Stimulated activated naive CD8-positive, alpha-beta T cell treated with anti-CD3 and anti-CD28 coated beads, Interleukin-15, Interleukin-2, amounts not matched to agents 100 ng/mL and 50 ng/mL, for 24 hours (primary cell): ENCODE data around the gene CADM2.

ENCODE experiments used
- H3K27ac Mint-ChIP-seq: one replicate; pipeline ENCODE4 v1.8.0; 2021; ENCODE audit warnings: mild to moderate bottlenecking, mixed read lengths
- H3K27me3 Mint-ChIP-seq: one replicate; pipeline ENCODE4 v1.8.0; 2021; ENCODE audit warnings: mixed read lengths
- H3K36me3 Mint-ChIP-seq: one replicate; pipeline ENCODE4 v1.8.0; 2021; ENCODE audit warnings: low read depth, mixed read lengths
- H3K4me1 Mint-ChIP-seq: one replicate; pipeline ENCODE4 v1.8.0; 2021; ENCODE audit warnings: low read depth, mixed read lengths
- H3K4me3 Mint-ChIP-seq: one replicate; pipeline ENCODE4 v1.8.0; 2021; ENCODE audit warnings: mild to moderate bottlenecking, mixed read lengths
- H3K9me3 Mint-ChIP-seq: one replicate; pipeline ENCODE4 v1.8.0; 2021; ENCODE audit warnings: mixed read lengths

CADM2 gene

DNA sequence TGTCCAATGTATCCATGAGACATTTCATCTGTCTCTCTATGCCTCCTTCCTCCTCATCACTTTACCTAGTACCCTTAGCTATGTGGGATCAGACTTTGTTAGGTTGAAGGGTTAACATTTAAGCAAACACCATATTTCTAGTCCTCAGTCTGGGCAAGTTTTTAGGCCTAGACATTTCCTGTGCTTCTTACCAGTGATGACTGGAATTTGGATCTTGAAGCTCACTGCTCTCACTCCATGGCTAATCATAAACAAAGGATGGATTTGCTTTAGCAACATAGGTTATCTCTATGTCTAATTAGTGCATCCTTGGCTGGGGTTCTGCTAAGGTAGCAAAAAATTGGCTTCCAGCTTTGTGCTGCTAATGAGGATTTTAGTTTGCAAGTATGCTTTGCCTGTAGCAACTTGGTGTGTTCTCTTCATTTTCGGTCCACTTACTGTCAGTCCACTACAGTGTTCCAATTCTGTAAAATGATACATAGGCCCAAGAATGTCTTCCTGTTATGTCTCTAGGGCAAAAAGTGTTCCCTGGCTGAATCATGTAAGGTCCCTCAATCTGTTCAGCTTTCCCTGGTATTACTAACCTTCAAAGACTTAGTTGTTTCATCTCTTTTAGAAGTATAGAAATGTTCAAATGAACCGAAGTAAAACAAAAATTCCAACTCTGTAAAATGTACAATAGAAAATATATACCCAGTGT, 615.4 kb downstream of the CADM2 start:
- Mint-ChIP-seq H3K4me1 (no peaks in the 10 kb centered on the region), H3K36me3 (no peaks in the 10 kb centered on the region), H3K27ac (no peak overlapping the region), H3K27me3 (no peaks in the 10 kb centered on the region), H3K4me3 (no peak overlapping the region), H3K9me3 (no peaks in the 10 kb centered on the region)

- Mint-ChIP-seq H3K27ac (no peak overlapping the region), H3K4me1 (no peaks in the 10 kb centered on the region)
Observed at GRCh38 chr3:85576091-85576690, 617.4 kb downstream of the CADM2 start.

DNA sequence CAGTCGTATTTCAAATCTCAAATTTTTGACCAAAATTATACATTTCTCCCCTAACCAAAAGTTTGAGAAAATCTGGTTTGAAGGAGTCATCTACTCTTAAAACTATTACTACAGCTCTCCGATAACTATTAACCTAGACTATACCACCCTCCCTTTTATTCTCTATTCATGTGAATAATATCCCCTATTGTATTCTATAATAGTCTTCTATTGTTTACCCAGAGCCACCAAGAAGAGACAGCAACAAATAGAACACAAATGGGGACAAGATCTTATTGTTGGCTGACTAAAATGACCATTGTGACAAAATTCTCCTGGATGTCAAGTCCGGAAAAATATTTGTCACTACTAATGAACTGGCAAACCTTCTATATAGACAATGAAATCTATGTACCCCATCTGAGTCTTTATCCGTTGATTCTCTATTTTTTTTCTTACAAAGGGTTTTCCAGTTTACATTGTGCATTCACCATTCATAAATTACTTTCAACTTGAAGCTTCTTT, 618.0 kb downstream of the CADM2 start:
- H3K9me3 Mint-ChIP-seq, result no peaks in the 10 kb centered on the region
- no peaks in the 10 kb centered on the region for H3K4me1 Mint-ChIP-seq
- H3K4me3 Mint-ChIP-seq, result no peak overlapping the region
- no peak overlapping the region for H3K27ac Mint-ChIP-seq
- H3K27me3 Mint-ChIP-seq, result no peaks in the 10 kb centered on the region
- H3K36me3 Mint-ChIP-seq, result no peaks in the 10 kb centered on the region

More at GRCh38 chr3:85576091-85576690, 617.4 kb downstream of the CADM2 start:
- Mint-ChIP-seq H3K4me3 (no peak overlapping the region), H3K9me3 (no peaks in the 10 kb centered on the region), H3K27me3 (no peaks in the 10 kb centered on the region), H3K36me3 (no peaks in the 10 kb centered on the region)

DNA sequence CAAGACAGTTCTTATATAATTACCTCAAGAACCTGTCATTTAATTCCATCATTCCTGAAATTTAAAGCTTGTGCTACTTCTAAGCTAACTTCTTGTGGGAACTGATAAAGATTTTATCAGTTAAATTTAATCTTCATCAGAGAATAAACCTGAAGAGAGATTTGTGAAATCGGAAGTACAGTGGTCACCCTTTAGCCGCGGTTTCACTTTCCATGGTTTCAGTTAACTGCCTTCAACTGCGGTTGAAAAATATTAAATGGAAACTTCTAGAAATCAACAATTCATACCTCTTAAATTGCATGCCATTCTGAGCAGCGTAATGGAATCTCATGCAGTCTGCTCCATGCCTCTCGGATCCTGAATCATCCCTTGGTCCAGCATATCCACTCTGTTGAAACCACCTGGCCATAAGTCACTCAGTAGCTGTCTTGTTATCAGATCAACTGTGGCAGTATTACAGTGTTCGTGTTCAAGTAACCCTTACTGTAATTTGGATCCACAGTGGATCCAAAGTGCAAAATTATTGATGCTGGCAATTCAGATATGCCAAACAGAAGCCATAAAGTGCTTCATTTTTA, 626.1 kb downstream of the CADM2 start:
- H3K27ac Mint-ChIP-seq, result no peak overlapping the region
- no peak overlapping the region for H3K4me3 Mint-ChIP-seq
- no peaks in the 10 kb centered on the region for H3K9me3 Mint-ChIP-seq
- no peaks in the 10 kb centered on the region for H3K36me3 Mint-ChIP-seq
- no peaks in the 10 kb centered on the region for H3K4me1 Mint-ChIP-seq
- H3K27me3 Mint-ChIP-seq, result no peaks in the 10 kb centered on the region

DNA sequence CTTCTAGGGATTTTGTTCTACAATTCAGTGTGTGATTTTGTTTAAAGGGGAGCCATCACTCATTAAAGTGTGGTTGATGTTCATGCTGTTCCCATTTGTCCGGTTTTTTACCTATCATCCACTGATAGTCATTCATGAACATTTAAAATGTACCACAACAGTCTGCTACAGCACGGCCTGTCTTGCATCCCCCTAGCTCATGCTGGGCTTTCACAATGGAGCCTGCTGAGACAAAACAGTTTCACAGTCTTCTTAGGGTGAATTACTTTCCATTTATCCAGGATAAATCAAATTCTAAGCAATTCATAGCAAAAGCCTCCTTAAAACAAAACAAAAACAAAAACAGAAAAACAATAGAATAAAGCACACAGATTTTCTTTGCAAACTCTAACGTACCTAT, 627.2 kb downstream of the CADM2 start:
- Mint-ChIP-seq H3K9me3 (no peaks in the 10 kb centered on the region), H3K36me3 (no peaks in the 10 kb centered on the region), H3K4me3 (no peak overlapping the region), H3K4me1 (no peaks in the 10 kb centered on the region), H3K27ac (no peak overlapping the region), H3K27me3 (no peaks in the 10 kb centered on the region)

DNA sequence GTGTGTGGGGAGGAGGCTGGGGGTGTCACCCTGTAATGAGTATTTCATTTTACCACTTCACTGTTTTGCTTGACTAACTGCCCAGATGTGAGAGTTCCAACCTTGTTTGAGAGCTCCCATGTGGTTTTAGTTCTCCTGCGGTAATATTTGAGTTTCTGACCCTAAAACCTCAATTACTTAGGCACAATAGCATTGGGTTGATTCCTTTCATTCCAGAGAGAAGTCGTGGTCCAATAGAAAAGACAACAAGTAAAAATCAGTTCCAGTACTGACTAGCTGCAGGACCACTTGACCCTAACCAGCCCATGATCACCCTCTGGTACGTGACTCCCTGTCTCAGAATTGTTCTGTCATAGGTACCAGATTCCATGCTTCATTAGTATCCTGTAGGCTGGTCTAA, 630.4 kb downstream of the CADM2 start:
- Mint-ChIP-seq H3K4me1 (no peaks in the 10 kb centered on the region), H3K27ac (no peak overlapping the region), H3K27me3 (no peaks in the 10 kb centered on the region), H3K36me3 (no peaks in the 10 kb centered on the region), H3K9me3 (no peaks in the 10 kb centered on the region), H3K4me3 (no peak overlapping the region)

DNA sequence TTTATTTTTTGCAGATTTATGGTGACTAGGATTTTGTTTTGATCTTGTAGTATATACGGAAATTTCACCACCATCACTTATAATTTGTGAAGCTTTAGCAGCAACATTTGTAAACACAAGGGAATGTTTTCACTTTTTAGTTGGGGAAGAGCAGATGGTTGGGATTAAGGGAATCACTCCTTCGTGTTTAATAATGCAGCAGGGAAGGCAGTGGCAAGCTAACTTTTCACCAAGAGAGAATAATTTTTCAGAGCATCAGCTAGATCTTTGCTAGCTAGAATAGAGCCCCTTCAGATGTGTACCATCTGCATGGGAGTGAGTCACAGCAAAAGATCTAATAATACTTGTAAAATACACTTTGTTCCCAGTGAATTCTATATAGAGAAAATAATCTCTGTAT, 632.7 kb downstream of the CADM2 start:
- H3K27me3 Mint-ChIP-seq, result no peaks in the 10 kb centered on the region
- H3K4me1 Mint-ChIP-seq, result no peaks in the 10 kb centered on the region
- H3K27ac Mint-ChIP-seq, result no peak overlapping the region
- H3K36me3 Mint-ChIP-seq, result no peaks in the 10 kb centered on the region
- H3K9me3 Mint-ChIP-seq, result no peaks in the 10 kb centered on the region
- no peak overlapping the region for H3K4me3 Mint-ChIP-seq

DNA sequence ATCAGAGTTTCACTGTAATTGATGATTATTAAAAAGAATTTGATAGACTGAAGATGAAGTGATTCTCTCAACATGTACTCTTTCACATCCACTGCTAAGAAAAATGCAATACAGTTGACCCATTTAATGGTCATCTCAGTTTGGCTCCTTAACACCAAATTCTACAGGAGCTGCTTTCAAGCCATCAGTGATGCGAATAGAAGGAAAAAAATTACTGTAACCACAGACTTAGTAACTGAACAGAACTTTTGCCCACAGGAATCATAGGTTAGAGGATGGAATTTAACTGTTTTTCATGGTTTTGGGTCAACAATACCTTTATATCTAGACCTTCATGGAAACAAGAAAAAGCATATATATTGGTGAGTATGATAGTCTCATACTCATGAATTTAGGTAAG, 633.5 kb downstream of the CADM2 start:
- no peaks in the 10 kb centered on the region for H3K9me3 Mint-ChIP-seq
- no peak overlapping the region for H3K4me3 Mint-ChIP-seq

DNA sequence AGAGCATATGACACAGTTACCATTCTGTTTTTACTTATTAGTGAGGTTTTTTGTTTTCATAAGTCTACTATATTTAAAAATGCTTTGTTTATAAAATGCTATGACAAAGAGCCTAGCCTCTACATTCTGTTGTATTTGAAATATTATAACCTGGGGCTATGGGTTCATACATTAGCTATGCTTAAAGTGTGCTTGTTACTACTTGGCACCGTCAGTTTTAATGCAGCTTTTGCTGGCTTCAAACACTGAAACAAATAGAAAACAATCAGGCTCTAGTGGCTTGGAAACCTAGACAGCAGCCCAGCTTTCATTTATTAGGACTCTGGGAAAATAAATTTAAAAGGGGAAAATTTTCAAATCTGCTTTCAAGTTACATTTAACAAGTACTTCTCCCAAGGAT, 635.9 kb downstream of the CADM2 start:
- no peaks in the 10 kb centered on the region for H3K4me1 Mint-ChIP-seq
- H3K36me3 Mint-ChIP-seq, result no peaks in the 10 kb centered on the region
- H3K27ac Mint-ChIP-seq, result no peak overlapping the region
- no peaks in the 10 kb centered on the region for H3K27me3 Mint-ChIP-seq
- no peak overlapping the region for H3K4me3 Mint-ChIP-seq
- H3K9me3 Mint-ChIP-seq, result no peaks in the 10 kb centered on the region

More for the DNA sequence above, 633.5 kb downstream of the CADM2 start:
- Mint-ChIP-seq H3K27ac (no peak overlapping the region), H3K4me1 (no peaks in the 10 kb centered on the region), H3K27me3 (no peaks in the 10 kb centered on the region), H3K36me3 (no peaks in the 10 kb centered on the region)

GRCh38 chr3:85603378-85603777, 644.6 kb downstream of the CADM2 start:
- H3K4me3 Mint-ChIP-seq, result no peak overlapping the region
- H3K27ac Mint-ChIP-seq, result no peak overlapping the region
- H3K36me3 Mint-ChIP-seq, result no peaks in the 10 kb centered on the region
- H3K27me3 Mint-ChIP-seq, result no peaks in the 10 kb centered on the region
- no peaks in the 10 kb centered on the region for H3K9me3 Mint-ChIP-seq
- H3K4me1 Mint-ChIP-seq, result no peaks in the 10 kb centered on the region

GRCh38 chr3:85604641-85605040, 645.9 kb downstream of the CADM2 start:
- Mint-ChIP-seq H3K36me3 (no peaks in the 10 kb centered on the region), H3K9me3 (no peaks in the 10 kb centered on the region), H3K4me3 (no peak overlapping the region), H3K4me1 (no peaks in the 10 kb centered on the region), H3K27ac (no peak overlapping the region), H3K27me3 (no peaks in the 10 kb centered on the region)

DNA sequence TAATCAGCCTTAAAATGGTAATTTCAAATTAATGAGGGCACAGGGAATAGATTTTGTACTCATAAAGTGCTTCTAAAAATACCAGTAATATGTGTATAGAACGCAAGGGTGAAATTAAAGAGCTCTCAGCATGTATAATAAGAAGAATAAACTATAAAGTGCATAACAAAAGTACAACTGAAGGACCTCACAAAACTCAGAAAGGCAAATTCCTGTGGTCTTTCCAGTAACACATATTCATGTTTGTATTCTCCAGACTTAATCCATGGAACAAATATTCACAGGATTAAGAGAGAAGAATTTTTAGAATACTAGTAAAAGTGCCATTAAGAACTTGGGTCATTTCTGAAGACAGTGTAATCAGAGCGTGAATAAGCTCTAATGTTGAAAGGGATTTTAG, 646.3 kb downstream of the CADM2 start:
- Mint-ChIP-seq H3K4me3 (no peak overlapping the region), H3K27ac (no peak overlapping the region), H3K27me3 (no peaks in the 10 kb centered on the region), H3K4me1 (no peaks in the 10 kb centered on the region), H3K36me3 (no peaks in the 10 kb centered on the region), H3K9me3 (no peaks in the 10 kb centered on the region)

DNA sequence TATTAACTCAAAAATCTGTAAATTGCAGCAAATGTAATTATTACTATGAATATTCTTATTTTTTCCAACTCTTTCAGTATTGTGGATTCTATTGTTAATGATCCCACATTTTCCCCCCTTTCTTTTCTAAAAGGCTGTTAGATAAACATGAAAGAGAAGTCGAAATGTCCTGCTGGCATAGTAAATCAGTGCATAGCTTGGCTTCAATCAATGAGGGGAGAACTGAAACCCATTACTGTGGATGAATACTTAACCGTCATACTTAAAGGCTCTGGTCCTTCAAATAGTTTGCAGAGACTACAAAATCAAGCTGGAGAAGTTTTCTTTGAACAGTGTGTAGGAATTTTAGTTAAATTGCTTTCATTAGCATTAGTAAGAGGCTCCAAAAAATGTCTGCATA, 667.9 kb downstream of the CADM2 start:
- Mint-ChIP-seq H3K27me3 (no peaks in the 10 kb centered on the region), H3K36me3 (no peaks in the 10 kb centered on the region), H3K4me1 (no peaks in the 10 kb centered on the region), H3K9me3 (peaks cover 8% of the 10 kb centered on the region), H3K4me3 (no peak overlapping the region), H3K27ac (no peak overlapping the region)

DNA sequence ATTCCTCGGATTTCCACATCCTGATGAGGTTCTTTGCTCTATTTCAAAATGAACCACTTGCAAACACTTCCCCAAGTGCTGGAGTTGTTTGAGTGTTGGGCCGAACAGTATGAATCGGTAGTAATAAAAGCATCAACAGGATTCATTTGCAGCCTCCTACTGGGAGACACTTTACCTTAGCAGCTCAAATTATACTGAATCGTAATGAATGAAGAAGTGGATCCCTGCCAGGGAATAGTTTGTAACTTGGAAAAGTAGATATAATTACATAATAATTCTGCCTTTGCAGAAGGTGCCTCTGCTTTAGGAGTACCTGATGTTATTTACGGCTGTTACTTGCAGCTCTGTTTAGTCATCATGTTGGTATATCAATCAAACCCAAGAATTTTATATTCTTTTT, 669.1 kb downstream of the CADM2 start:
- no peaks in the 10 kb centered on the region for H3K4me1 Mint-ChIP-seq
- H3K4me3 Mint-ChIP-seq, result no peak overlapping the region
- no peaks in the 10 kb centered on the region for H3K36me3 Mint-ChIP-seq
- no peaks in the 10 kb centered on the region for H3K27me3 Mint-ChIP-seq
- H3K9me3 Mint-ChIP-seq, result peaks cover 13% of the 10 kb centered on the region
- H3K27ac Mint-ChIP-seq, result no peak overlapping the region

DNA sequence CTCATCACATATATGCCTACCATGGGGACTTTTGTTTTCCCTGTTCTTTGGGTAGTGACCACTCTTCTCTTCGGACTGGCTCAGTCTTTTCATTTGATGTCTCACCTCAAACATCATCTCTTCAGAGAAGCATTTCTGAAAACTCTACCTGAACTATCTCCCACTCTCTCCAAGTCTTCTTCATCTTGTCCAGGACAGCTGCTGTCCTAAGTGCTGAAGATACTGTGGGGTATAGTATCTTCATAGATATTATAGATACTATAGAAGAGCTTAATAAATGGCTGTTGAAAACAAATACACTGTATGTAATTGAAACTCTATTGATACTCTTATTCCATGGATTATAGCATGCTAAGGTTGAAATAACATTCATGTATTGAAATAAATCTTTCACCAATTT, 672.3 kb downstream of the CADM2 start:
- peaks cover 8% of the 10 kb centered on the region for H3K9me3 Mint-ChIP-seq
- no peaks in the 10 kb centered on the region for H3K4me1 Mint-ChIP-seq
- H3K36me3 Mint-ChIP-seq, result no peaks in the 10 kb centered on the region
- H3K4me3 Mint-ChIP-seq, result no peak overlapping the region
- no peaks in the 10 kb centered on the region for H3K27me3 Mint-ChIP-seq
- no peak overlapping the region for H3K27ac Mint-ChIP-seq
